Activated T-helper 9 cell treated with anti-CD3 and anti-CD28 coated beads, Interleukin-2, amount 50 U/mL, for 16 hours (primary cell): ENCODE results near the gene PLCG2.
"Not testable (repeated sequence)": the region's sequence is repeated elsewhere in the genome, so short reads cannot be mapped to it uniquely, and the experiment has no call there.

ENCODE experiments used
- DNase-seq: peaks from one replicate; pipeline ENCODE4 v3.0.0-alpha.2; 2020; ENCODE audit warnings: low read depth

Gene PLCG2

DNA sequence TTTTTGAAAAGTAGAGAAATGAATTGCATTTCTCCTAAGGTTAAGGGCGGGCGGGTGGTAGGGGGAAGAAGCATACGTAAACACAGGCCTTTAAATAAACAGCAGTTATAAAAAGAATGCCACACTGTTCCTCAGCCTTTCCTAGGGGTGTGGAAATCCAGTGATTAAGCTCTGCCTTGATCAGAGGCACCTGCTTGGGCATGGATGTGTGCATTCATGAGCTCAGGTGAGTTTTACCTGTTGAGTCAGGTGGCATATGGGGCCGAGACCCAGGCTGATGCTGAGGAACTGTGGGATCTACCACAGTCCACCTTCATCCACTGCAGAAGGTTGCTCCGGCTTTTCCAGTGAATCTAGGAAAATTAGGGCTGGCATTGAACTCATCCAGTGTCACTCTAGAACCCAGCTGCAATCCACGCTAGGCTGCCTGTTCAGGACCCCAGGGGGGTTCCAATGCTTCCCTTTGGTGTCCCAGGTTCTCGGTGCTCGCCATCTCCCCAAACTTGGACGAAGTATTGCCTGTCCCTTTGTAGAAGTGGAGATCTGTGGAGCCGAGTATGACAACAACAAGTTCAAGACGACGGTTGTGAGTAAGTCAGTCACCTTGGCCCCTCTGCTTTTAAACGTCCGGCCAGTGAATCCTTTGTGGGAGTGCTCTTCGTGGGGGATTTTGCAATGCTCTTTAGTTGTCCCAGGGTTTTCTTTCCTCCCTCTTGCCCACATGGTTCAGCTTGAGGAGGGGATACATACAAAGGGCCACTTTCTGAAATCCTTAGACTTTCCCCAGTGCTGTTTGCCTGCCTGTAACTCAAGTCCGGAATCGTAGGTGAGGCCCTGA is 159.5 kb downstream of the PLCG2 start:
- DNase-seq = no peak

DNA sequence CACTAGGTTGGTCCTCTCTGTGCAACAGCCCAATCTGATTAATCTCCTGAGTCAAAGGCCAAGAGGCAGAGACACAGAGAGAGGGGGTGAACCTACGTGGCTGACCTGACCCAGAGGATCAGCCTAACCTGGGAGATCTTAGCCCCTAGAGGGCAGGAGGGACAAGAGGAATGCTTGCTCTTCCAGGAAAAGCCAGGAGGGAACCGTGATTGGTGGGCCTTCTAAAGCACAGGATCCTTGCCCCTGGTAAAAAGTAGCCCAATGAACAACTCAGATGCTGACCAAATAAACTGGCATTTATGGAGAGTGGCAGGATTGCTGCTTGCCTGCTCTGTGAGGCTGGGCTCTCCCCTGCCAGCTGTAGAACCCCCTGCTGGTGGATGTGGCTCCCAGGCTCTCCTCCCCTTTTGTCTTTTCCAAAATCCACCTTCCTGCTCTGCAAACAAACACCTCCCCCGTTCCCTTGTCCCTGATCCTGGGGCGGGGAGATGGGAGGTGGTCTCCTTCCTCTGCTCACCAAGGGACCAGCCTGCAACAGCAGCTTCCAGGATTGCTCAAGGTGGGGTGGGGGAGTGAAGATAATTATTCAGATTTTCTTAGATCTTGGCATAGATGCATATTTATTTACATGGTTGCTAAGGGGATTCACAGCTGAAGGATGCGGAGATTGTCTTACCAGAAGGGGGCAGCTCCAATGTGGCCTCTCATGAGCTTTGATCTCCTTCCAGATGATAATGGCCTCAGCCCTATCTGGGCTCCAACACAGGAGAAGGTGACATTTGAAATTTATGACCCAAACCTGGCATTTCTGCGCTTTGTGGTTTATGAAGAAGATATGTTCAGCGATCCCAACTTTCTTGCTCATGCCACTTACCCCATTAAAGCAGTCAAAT is 160.3 kb downstream of the PLCG2 start:
- no peak for DNase-seq

DNA sequence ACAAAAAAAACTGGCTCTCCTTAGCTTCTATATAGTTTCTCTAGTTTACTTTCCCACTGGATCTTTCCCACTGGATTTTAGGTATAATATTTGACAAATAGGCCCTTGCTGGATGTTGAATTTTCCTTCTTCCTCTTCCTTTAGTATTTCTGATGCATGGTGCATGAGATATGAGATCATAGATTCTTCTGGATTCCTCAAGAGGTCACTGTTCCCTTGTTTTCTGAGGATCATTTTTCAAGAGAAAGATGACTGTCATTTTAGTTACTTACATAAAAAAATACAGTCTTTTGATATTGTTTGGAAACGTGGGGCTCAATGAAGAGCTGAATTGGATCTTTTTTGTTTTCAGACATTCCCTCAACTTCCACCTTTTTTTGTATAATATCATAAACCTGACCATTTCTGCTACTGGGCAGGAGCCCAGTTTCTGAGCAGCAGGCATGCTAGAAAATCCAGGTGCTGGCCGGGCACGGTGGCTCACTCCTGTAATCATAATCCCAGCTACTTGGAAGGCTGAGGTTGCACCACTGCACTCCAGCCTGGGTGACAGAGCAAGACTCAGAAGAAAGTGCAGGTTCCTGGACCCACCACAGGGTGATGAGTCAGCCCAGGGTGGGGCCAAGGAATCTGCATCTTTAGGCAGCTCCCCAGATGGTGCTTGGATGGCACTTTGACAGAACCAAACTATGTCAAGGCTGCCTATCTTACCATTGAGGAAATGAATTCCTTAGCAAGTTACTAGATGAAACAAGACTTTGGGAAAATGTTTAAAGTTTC is 161.9 kb downstream of the PLCG2 start:
- DNase-seq = no peak

DNA sequence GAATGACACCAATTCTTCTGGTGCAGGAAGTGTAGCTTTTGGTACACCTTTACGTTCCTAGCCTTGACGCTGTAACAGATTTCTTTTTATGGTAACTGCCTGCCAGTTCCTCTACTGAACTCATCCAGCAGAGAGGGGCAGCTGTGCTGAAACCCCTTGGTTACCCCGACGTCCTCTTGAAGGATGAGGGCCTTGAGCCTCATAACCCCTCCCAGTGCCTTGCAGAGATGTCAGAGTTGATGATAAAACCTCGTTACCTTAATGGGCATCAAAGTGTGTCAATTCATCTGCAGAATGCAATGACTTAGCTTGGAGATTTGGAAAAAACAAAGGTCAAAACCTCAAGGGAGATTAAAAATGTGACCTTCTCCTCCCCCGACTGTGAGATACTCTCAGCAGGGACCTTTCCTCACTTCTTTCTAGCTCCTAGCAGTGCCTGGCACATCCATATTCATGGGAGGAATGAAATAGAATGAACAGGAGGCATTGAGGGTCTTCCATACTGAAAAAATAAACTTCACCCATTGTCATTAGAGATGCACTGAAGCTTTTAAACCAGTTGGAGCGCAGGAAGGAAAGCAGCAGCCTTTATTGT is 163.0 kb downstream of the PLCG2 start:
- DNase-seq = no peak

DNA sequence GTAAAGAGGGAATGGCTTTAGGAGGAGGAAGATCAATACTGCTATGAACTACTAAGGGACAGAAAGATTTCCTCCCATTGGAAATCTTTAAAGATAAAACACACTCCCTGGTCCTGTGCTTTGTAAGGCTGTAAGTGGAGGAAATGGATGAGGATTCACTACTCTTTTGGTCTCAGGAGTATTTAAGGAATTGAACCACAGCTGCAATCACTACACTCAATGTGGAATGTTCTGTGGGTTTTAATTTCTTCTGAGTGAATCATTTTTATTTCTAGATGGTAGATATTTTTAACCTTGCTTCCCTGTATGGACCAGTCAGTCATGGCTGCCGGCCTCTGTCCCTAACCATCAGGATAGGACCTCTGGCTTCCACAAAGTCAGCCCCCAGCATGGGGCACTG is 166.6 kb downstream of the PLCG2 start:
- no peak for DNase-seq

DNA sequence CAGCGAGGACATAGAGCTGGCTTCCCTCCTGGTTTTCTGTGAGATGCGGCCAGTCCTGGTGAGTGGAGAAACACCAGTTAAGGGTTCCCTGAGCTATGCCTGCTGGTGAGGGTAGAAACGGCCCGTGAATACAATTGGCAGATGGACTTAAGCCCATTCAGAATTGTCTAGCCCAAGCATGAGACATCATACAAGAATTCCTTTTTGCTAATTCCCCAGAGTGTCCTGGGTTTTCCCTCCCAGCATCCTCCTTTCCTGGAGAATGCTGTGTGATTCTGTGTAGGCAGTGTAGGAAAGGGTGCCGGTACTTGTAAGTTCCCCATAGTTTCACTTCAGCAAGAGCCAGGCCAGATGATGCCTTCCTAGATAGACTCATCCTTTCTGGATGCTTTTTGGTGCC is 167.1 kb downstream of the PLCG2 start:
- DNase-seq = no peak

DNA sequence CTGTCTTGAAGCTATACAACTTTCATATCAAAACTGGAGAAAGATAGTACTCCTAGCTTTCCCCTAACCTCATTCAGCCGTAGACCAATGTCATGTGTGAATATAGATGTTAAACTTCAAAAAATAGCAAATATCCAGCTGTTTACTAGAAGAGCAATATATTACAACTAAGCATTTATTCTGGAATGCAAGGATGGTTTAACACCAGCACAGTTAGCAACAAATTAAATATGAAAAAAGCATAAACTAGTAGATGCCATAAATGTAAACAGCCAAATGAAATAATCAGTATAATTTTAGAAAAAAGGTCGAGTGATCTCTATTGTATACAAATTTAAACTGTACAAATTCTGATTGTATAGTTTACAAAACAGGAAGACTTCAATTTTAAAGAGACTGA is 172.5 kb downstream of the PLCG2 start:
- DNase-seq = no peak

DNA sequence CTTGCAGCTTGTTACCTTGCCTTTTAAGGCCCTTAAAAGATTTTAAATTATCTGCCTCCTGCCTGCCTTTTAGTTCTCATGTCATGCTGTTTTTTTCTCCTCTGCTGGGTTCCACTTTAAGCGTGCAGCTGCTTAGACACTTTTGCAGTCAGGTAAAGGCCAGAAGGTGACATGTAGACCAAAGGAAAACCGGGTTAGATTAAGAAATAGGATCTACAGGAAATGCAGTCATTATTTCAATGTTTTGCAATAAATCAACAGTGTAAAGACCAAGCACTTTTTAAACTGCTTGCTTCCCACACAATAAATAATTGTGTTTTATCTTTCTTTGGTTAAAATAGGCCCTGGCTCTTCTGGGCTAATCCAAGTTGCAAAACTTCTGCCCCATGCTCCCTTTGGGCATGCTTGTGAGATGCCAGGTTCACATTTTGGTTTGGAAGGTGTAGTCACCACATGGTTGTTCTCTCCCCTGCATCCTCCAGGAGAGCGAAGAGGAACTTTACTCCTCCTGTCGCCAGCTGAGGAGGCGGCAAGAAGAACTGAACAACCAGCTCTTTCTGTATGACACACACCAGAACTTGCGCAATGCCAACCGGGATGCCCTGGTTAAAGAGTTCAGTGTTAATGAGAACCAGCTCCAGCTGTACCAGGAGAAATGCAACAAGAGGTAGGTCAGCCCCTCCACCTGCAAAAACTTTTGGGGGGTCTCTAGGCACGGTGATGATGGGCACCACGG is 177.3 kb downstream of the PLCG2 start:
- no peak for DNase-seq

DNA sequence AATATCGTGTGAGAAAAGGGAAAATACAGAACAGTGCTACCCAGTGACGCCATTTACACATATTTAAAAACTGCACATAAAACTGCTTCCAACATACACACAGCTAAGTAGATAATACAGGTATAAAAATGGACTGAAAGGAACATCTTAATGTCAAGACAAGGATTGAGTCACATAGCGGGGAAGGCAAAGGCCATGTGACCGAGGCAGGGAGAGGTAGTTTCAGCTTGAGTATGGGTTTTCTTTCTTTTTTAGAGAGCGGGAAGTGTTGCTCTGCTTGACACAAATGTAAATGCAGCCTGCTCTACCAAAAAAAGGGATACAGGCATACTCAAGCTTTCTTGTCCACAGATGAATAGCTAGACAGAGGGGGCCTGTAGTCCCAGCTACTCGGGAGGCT is 185.7 kb downstream of the PLCG2 start:
- no peak for DNase-seq

DNA sequence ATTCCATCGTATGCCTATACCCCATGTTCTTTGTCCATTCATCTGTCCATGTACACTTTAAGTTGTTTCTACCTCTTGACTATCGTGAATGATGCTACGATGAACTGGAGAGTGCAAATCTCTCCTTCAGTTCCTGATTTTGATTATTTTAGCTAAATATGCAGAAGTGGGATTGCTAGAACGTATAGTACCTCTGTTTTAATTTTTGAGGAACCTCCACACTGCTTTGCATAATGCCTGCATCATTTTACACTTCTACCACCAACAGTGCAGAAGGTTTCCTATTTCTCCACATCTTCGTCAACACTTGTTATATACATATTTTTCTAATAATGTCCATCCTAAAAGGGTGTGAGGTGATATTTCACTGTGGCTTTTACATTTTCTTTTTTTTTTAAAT is 188.3 kb downstream of the PLCG2 start:
- DNase-seq = no peak

DNA sequence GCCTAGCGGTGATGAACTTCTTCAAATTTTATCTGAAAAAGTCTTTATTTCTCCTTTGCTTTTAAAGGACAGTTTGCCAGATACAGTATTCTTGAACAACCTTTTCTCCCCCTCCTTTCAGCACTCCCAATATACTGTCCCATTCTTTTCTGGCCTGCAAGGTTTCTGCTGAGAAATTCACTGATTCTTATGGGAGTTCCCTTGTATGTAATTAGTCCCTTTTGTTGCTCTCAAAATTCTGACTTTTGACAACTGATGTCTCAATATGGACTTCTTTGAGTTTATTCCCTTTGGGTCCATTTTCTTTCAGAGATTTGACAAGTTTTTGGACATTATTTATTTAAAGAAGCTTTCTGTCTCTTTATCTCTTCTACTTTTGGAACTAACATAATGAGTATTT is 192.8 kb downstream of the PLCG2 start:
- DNase-seq = no peak

DNA sequence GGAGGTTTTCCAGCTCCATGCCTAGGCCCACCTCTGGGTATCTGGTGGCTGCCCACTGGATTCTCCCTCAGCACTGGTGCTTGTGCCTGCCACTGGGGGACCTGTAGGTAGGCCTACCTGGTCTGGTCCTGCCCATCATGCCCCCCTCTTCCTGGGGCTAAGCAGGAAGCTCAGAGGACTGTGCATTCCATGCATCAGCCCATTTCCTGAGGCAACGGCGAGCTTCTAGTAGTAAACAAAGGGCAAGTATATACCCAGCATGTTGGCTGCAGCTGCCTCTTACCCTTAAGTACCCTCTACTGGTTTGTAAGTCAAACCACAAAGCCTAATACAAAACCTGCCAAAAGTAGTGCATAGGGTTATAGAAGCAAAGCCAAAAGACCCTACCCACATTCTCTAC is 194.6 kb downstream of the PLCG2 start:
- no peak for DNase-seq

DNA sequence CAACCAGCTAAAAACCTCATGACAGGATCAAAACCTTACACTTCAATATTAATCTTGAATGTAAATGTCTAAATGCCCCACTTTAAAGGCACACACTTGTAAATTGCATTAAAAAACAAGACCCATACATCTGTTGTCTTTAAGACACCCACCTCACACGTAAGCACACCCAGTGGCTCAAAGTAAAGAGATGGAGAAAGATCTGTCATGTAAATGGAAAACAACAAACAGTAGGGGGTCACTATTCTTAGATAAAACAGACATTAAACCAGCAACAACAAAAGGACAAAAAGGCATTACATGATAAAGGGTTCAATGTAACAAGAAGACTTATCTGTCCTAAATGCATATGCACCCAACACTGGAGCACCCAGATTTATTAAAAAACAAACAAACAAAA is 196.5 kb downstream of the PLCG2 start:
- no peak for DNase-seq

DNA sequence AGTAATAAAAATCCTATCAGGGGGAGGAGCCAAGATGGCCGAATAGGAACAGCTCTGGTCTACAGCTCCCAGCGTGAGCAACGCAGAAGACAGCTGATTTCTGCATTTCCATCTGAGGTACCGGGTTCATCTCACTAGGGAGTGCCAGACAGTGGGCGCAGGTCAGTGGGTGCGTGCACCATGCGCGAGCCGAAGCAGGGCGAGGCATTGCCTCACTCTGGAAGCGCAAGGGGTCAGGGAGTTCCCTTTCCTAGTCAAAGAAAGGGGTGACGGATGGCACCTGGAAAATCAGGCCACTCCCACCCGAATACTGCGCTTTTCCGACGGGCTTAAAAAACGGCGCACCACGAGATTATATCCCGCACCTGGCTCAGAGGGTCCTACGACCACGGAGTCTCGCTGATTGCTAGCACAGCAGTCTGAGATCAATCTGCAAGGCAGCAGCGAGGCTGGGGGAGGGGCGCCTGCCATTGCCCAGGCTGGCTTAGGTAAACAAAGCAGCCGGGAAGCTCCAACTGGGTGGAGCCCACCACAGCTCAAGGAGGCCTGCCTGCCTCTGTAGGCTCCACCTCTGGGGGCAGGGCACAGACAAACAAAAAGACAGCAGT is 198.3 kb downstream of the PLCG2 start:
- DNase-seq = not testable (repeated sequence)

DNA sequence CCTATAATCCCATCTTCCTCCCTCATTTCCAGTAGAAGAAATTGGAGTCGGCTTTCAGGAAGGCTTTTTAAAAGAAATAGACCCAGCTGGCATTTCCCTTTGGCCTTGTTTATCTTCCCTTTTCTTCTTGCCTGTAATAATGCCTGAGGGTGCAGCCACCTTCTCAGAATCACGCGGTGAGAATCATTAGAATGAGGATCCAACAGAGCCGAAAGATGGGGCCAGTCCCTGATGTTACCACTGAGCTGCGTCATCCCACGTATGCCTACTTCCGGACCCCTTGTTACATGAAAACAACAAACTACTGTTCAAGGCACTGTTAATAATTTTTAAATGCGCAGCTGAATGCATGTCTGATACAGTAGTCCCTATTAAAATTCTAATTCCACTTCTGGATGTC is 208.0 kb downstream of the PLCG2 start:
- no peak for DNase-seq

DNA sequence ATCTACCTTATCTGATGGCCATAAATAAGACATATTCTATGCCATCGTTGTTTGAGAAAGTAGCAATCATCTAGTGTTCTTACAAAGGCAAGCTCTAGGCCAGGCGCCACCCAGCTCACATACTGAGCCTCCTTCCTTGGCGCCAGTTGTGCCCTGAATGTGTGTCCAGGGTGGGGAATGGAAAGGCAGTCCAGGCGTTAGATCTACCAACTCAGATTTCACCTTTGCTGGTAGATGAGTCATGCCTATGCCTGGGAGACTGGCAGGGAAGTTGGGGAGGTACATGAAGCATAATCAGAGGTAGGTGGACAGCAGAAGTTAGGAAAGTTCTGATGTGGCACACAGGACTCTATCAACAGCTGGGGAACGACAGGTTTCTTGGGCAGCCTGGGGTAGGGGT is 208.6 kb downstream of the PLCG2 start:
- no peak for DNase-seq

DNA sequence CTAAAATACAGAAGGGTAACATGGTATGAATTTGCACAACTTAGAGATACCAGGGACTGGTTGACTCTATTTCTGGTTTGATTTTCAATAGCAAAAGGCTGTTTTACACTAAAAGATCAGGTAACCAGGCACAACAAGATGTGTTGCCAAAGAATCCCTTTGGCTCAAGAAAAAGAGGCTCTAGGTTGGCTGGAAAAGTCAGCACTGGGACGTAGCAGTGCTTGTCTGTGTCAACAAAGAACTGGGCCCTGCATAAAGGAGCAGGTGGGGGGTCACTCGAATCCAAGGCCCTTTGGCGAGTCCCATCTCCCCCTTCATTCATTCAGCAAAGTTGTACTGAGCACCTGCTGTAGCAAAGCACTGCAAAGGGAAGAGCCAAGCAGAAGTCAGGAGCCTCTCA is 213.8 kb downstream of the PLCG2 start:
- DNase-seq = no peak

DNA sequence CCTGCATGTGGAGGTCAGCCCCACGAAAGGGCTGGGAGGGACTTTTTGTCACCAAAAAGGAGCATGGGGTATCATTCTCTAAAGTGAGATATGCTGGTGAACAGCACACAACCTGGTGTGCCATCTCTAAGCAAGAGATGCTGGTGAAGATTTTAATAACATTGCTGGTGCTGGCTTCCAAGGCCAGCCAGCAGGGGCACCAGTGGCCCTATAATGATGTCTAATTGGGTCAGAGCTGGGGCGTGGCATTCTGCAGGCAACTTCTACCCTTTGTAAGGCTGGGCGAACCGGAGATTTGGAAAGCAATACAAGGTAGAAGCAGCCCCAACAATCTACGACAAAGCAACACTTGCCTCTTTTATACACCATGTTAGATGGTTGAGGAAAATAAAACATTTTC is 215.4 kb downstream of the PLCG2 start:
- no peak for DNase-seq

DNA sequence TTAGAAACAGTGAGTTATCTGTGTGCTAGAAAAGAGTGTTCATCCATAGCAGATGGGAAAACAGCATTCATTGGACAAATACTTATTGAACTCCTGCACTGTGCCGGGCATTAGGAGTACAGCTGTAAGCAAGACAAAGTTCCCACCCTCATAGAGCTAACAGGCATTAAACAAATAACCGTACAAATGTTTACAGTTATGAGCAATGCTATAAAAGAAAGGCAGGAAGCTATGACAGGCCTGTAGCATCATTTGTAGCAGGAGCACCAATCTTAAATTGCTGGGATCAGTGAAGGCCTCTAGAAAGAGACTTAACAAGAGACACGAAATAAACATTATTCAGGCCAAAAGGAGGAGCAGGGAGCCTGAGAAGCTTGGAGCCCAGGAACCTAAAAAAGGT is 216.6 kb downstream of the PLCG2 start:
- DNase-seq = no peak

DNA sequence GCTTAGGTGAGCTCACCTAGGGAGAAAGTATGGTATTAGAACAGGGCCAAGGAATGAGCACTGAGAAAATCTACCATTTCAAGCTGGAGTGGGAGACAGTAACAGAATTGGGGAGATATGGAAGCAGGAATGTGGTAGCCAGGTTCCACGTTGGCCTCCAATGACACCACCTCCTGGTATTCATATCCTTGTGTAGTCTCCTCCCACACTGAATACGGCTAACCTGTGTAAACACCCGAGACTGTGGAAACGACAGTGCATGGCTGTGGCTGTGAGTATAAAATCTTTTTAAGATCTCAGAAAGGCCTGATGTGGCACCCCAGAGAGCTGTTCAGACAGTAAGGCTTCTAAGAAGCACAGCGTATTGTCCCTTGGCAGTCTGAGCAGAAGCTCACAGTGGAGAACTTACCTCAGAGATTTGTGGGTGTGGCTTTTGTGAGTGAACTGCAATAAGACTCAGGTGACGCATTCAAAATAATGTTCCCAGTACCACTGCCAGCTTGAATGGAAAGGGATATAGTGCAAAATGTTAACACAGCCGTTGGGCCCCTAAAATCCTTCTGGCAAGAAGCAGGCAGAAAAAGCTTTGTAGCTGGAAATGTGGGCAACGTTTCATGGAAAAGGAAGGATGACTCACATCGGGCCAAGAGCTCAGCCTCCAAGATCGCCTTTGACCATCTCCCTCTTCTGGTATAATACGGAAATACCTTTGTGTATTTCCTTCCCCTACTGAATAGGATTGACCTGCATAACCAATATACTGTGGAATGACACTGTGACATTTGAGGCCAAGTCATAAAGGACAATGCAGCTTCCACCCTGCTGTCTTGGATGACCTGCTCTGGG is 217.8 kb downstream of the PLCG2 start:
- no peak for DNase-seq
